Lung (tissue), 12 donors: ENCODE results near the gene BORCS6. TPM values are rescaled to one million over a fixed set of nuclear protein-coding genes. Genes with fewer than 3 reads are reported as not detected.

Source experiments
- ATAC-seq: fragments of 200-7000 bp; cut with Tn5 transposase; one replicate; pipeline ENCODE4 v1.9.1; 2020; ENCODE audit warnings: moderate number of reproducible peaks; ENCODE audit not compliant: insufficient read depth, low FRiP score
- DNase-seq, 3 donors: peaks; one replicate each; pipeline ENCODE4 v3.0.0-alpha.2; 2013 to 2017
- H3K27ac ChIP-seq, 2 donors: one replicate each; pipeline ENCODE4 v1.5.1; 2013; ENCODE audit warnings: mild to moderate bottlenecking in 2 of 2, moderate library complexity in 2 of 2, control low read depth in 1 of 2, inconsistent platforms in 1 of 2, low read depth in 1 of 2, low read length in 1 of 2
- H3K27me3 ChIP-seq, 3 donors: one replicate each; pipeline ENCODE4 v1.5.1; 2013; ENCODE audit warnings: low read length in 2 of 3; ENCODE audit not compliant: control insufficient read depth in 3 of 3, insufficient read depth in 3 of 3
- H3K36me3 ChIP-seq, 4 donors: one replicate each; pipeline ENCODE4 v1.5.1; 2013; ENCODE audit warnings: low read length in 4 of 4, mild to moderate bottlenecking in 1 of 4, moderate library complexity in 1 of 4; ENCODE audit not compliant: control insufficient read depth in 4 of 4, insufficient read depth in 4 of 4
- H3K4me1 ChIP-seq, 5 donors: one replicate each; pipeline ENCODE4 v1.5.1; 2013; ENCODE audit warnings: low read length in 5 of 5, mild to moderate bottlenecking in 2 of 5, moderate library complexity in 1 of 5; ENCODE audit not compliant: control insufficient read depth in 5 of 5, insufficient read depth in 5 of 5
- H3K4me3 ChIP-seq: one replicate; pipeline ENCODE4 v1.5.1; 2013; ENCODE audit warnings: mild to moderate bottlenecking, control low read depth, moderate library complexity
- H3K9ac ChIP-seq, 2 donors: one replicate each; pipeline ENCODE4 v1.5.1; 2013; ENCODE audit warnings: low read length in 2 of 2, control low read depth in 1 of 2; ENCODE audit not compliant: insufficient read depth in 1 of 2
- H3K9me3 ChIP-seq, 4 donors: one replicate each; pipeline ENCODE4 v1.5.1; 2013; ENCODE audit warnings: low read length in 3 of 4, mild to moderate bottlenecking in 1 of 4, moderate library complexity in 1 of 4; ENCODE audit not compliant: control insufficient read depth in 4 of 4, insufficient read depth in 3 of 4
- WGBS, 2 donors: extraction: QIAGEN DNeasy Blood & Tissue Kit; methylation state at CpG; one replicate each; pipeline ENCODE4 v1.1.7; 2013; 5-methylcytosine and 5-hydroxymethylcytosine counted together
- polyA plus RNA-seq, 2 donors: library from polyadenylated mRNA; stranded (reverse); fragments of 200-250 nt; gene quantifications; one replicate each; pipeline ENCODE4 v1.2.1, GENCODE V29; 2013
- total RNA-seq, 2 donors: library from RNA; depleted of rRNA in 1 of 2; stranded (reverse); fragments of >200 nt in 1 of 2; gene quantifications; one replicate each; pipeline ENCODE4 v1.2.1, GENCODE V29; 2014 to 2021
- TF ChIP-seq, protein P1 (sequence below): IDR thresholded peaks from 2 replicates; pipeline ENCODE4 v1.5.1; 2012; ENCODE audit warnings: mild to moderate bottlenecking; ENCODE audit errors: control extremely low read depth, extremely low read depth
- donor health status: control.
- donor health status: control.
- donor health status: Bipolar disorder and iron deficiency.
- donor health status: healthy.
- donor health status: DM: yes; HTN: yes; CAD: no.

BORCS6 gene
- total and polyA plus RNA-seq, 4 donors, result 5.3 to 10.8 (median 8.0) TPM

DNA sequence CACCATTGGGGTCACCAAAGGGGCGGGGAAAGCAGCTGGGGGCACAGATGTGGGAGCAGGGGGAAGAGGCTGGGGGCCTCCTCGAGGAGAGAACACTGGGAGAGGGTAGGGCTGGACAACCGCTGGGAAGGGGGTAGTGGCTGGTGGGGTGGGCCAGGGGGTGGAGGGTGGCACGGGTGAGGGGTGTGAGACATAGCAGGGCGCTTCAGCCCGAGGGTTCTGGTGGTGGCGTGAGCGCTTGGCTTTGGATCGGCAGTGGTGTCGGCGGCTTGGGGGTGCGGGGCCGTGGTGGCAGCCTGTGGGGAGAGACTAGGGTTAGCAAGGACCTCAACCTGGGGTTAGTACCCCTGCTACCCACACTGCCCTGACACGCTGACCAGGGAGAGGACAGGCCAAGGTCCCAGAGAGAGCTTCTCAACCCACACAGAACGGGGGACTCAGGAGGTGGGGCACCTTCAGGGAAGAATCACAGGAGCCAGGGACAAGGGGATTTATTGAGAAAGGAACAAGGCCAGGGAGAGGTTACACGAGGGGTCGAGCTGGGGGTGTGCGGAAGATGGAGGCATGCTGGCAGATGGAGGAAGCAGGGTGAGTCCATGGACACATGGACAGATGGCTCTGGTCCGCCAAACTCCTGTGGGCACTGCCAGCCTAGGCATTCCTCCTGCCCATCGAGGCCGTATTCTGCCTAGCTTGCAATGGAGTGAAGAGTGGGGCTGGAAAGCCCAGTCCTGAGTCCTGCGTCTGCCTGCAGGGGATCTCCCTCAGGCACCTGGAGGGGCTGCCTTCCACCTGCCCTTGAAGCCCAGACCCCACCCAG is 46.2 kb downstream of the BORCS6 start:
- TF ChIP-seq, protein P1, sequence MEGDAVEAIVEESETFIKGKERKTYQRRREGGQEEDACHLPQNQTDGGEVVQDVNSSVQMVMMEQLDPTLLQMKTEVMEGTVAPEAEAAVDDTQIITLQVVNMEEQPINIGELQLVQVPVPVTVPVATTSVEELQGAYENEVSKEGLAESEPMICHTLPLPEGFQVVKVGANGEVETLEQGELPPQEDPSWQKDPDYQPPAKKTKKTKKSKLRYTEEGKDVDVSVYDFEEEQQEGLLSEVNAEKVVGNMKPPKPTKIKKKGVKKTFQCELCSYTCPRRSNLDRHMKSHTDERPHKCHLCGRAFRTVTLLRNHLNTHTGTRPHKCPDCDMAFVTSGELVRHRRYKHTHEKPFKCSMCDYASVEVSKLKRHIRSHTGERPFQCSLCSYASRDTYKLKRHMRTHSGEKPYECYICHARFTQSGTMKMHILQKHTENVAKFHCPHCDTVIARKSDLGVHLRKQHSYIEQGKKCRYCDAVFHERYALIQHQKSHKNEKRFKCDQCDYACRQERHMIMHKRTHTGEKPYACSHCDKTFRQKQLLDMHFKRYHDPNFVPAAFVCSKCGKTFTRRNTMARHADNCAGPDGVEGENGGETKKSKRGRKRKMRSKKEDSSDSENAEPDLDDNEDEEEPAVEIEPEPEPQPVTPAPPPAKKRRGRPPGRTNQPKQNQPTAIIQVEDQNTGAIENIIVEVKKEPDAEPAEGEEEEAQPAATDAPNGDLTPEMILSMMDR, result no peak
- DNase-seq, result no peak
- WGBS, 2 donors, result 94 to 95% methylated on average over 22 of the region's 22 CpGs
- no peak overlapping the region for H3K9ac ChIP-seq
- no peaks in the 10 kb centered on the region for H3K9me3 ChIP-seq
- H3K36me3 ChIP-seq, result peaks cover 39 to 86% (median 61%) of the 10 kb centered on the region in 4 donors
- ATAC-seq, result no peak
- H3K4me3 ChIP-seq, result no peak overlapping the region
- peaks cover 0 to 1% (median 0%) of the 10 kb centered on the region in 5 donors for H3K4me1 ChIP-seq
- H3K27ac ChIP-seq, result no peak overlapping the region
- H3K27me3 ChIP-seq, result no peaks in the 10 kb centered on the region

DNA sequence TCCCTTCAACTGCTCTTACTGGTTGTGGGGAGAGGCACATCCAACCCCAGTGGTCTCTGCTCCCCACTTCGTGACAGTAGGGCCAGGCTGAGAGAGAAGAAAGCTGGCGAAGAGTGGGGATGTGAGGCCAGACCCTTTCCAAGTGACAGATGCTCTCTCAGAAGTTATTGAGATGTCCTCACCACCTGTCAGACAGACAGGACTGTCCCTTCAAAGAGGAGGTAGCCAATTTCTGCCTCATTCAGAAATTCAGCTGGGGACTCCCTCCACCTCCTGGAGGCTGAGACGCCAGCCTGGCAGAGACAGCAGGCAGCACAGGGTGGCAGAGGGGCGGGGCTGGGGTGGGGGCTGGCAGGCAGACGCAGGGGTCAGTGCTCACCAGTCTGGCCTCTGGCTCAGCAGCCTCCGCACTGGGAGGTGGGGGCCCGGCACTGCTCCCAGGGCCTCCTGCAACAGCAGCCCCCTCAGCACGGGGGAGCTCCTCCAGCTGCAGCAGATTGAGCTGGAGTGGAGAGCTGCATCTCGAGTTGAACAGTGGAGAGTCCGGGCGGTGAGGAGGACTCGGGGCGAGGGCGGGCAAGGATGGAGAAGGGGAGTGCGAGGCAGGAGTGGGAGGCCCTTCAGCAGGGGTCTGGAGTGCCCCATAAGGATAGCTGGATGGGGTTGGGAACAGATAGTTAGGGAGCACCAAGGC is 46.9 kb downstream of the BORCS6 start:
- Histone ChIP-seq H3K9me3 (no peaks in the 10 kb centered on the region), H3K4me1 (peaks cover 0 to 4% (median 2%) of the 10 kb centered on the region in 5 donors), H3K4me3 (no peak overlapping the region), H3K36me3 (peaks cover 35 to 79% (median 57%) of the 10 kb centered on the region in 4 donors), H3K27ac (no peak overlapping the region), H3K9ac (no peak overlapping the region), H3K27me3 (no peaks in the 10 kb centered on the region)
- DNase-seq, result no peak
- ATAC-seq, result no peak
- TF ChIP-seq, protein P1, result no peak
- 87 to 94% methylated on average over 14 to 15 of the region's 15 CpGs for WGBS, 2 donors

DNA sequence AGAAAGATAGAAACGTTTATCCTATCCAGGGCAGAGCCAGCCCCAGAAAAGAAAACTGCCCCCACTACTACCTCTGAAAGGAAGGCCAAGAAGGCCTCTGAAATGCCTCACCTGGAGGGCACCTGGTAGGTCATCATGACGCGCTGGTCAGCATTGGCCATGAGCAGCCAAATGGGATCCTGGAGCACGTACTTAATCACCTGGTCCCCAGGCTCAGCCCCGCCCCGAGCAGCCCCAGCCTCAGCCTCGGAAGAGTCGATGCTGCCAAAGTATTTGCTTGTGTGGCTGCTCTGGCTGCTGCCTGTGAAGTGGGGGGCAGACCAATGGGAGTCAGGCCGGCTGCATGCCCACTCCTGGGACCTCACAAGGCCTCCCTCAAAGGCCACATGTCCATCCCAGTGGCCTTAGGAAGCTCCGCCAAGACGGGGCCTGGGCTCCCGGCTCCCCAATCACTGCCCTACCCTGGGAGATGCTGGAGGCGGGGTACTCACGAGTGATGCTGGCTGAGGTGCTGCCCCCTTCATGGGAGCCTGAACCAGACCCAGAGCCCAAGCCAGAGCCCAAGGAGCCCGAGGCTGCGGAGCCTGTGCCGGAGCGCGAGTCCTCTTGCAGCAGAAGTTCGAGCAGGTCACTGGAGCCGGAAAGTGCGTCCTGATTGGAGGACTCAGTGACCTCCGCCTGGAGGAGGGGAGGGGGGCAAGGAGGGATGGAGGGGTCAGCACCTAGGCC is 47.7 kb downstream of the BORCS6 start:
- TF ChIP-seq, protein P1, result no peak
- Histone ChIP-seq H3K36me3 (peaks cover 28 to 72% (median 52%) of the 10 kb centered on the region in 4 donors), H3K4me3 (no peak overlapping the region), H3K4me1 (peaks cover 0 to 11% (median 2%) of the 10 kb centered on the region in 5 donors), H3K27me3 (no peaks in the 10 kb centered on the region), H3K27ac (peak overlapping the region in 1 of 2 donors; percentile 25), H3K9me3 (no peaks in the 10 kb centered on the region), H3K9ac (no peak overlapping the region)
- 91 to 94% methylated on average over 23 of the region's 23 CpGs for WGBS, 2 donors
- ATAC-seq (no peak), DNase-seq (no peak)
